Astrocyte (in vitro differentiated cells and primary cell): ENCODE measurements around the gene AATK. TPM values are rescaled to one million over a fixed set of nuclear protein-coding genes. Genes with fewer than 3 reads are reported as not detected.

ENCODE experiments used
- DNase-seq: peaks from one replicate; pipeline ENCODE4 v3.0.0-alpha.2; 2010; ENCODE audit warnings: low read depth
- FAIRE-seq: peaks from 2 replicates; lab custom pipeline; 2011; peaks lifted over from hg19 to GRCh38; lab: Jason Lieb, UNC
- H2AFZ ChIP-seq: 2 replicates; pipeline ENCODE4 v1.6.0; 2012; ENCODE audit warnings: low read depth, low read length, inconsistent platforms
- H3K27ac ChIP-seq: 2 replicates; pipeline ENCODE4 v1.5.1; 2011; ENCODE audit warnings: low read depth, low read length, inconsistent platforms
- H3K27me3 ChIP-seq: 2 replicates; pipeline ENCODE4 v1.6.0; 2011; ENCODE audit warnings: low read length, inconsistent platforms; ENCODE audit not compliant: insufficient read depth
- H3K36me3 ChIP-seq: 2 replicates; pipeline ENCODE4 v1.5.1; 2011; ENCODE audit warnings: low read length, inconsistent platforms; ENCODE audit not compliant: insufficient read depth
- H3K4me1 ChIP-seq: 2 replicates; pipeline ENCODE4 v1.5.1; 2011; ENCODE audit warnings: low read length, inconsistent platforms; ENCODE audit not compliant: insufficient read depth
- H3K4me2 ChIP-seq: 2 replicates; pipeline ENCODE4 v1.6.0; 2012; ENCODE audit warnings: low read length, inconsistent platforms
- H3K4me3 ChIP-seq: 2 replicates; pipeline ENCODE4 v1.5.1; 2011; ENCODE audit warnings: low read depth, mild to moderate bottlenecking, low read length, inconsistent platforms; ENCODE audit not compliant: insufficient read depth
- H3K79me2 ChIP-seq: 2 replicates; pipeline ENCODE4 v1.6.0; 2012; ENCODE audit warnings: mild to moderate bottlenecking, low read length, inconsistent platforms; ENCODE audit not compliant: insufficient read depth
- H3K9ac ChIP-seq: 2 replicates; pipeline ENCODE4 v1.6.0; 2012; ENCODE audit warnings: mild to moderate bottlenecking, low read length, inconsistent platforms
- H3K9me3 ChIP-seq: 2 replicates; pipeline ENCODE4 v1.5.1; 2012; ENCODE audit warnings: low read depth, mild to moderate bottlenecking, low read length, inconsistent platforms; ENCODE audit not compliant: insufficient read depth
- H4K20me1 ChIP-seq: 2 replicates; pipeline ENCODE4 v1.6.0; 2012; ENCODE audit warnings: low read length, inconsistent platforms; ENCODE audit not compliant: insufficient read depth
- H3K27ac Mint-ChIP-seq: one replicate; pipeline ENCODE4 v1.8.0; 2021; ENCODE audit warnings: mild to moderate bottlenecking, mixed read lengths; ENCODE audit not compliant: unreplicated experiment
- H3K27me3 Mint-ChIP-seq: one replicate; pipeline ENCODE4 v1.8.0; 2021; ENCODE audit warnings: low read depth, mixed read lengths; ENCODE audit not compliant: unreplicated experiment
- H3K36me3 Mint-ChIP-seq: one replicate; pipeline ENCODE4 v1.8.0; 2021; ENCODE audit warnings: low read depth, mixed read lengths; ENCODE audit not compliant: unreplicated experiment
- H3K4me1 Mint-ChIP-seq: one replicate; pipeline ENCODE4 v1.8.0; 2021; ENCODE audit warnings: low read depth, mixed read lengths; ENCODE audit not compliant: unreplicated experiment
- H3K4me3 Mint-ChIP-seq: one replicate; pipeline ENCODE4 v1.8.0; 2021; ENCODE audit warnings: mild to moderate bottlenecking, moderate library complexity, mixed read lengths; ENCODE audit not compliant: unreplicated experiment
- H3K9me3 Mint-ChIP-seq: one replicate; pipeline ENCODE4 v1.8.0; 2021; ENCODE audit warnings: mild to moderate bottlenecking, mixed read lengths; ENCODE audit not compliant: unreplicated experiment
- CTCF ChIP-seq: IDR thresholded peaks from 2 replicates; pipeline ENCODE4 v1.5.1; 2011; ENCODE audit warnings: low read depth, mild to moderate bottlenecking, inconsistent platforms, low read length, moderate library complexity; ENCODE audit not compliant: insufficient read depth
- EZH2 ChIP-seq: IDR thresholded peaks from 2 replicates; pipeline ENCODE4 v1.6.1; 2012; ENCODE audit warnings: mild to moderate bottlenecking, low read length, inconsistent platforms; ENCODE audit not compliant: insufficient read depth
- total RNA-seq: library from RNA; stranded (reverse); gene quantifications from 2 replicates; pipeline ENCODE4 v1.2.1, GENCODE V29; 2021

The AATK gene
- total RNA-seq, 1 donor from 2014 or later = 0.54 TPM

DNA sequence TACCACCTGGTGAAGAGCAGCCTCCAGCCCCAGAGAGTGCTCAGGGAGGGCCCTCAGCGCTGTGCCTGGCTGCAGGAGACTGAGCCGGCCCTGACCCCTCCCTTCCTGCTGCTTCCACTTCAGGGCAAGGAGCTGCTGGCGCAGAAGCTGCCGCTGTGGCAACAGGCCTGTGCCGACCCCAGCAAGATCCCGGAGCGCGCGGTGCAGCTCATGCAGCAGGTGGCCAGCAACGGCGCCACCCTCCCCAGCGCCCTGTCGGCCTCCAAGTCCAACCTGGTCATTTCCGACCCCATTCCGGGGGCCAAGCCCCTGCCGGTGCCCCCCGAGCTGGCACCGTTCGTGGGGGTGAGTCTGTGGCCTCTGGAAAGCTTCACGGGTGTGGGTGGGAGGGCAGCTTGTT, 62.6 kb downstream of the AATK start:
- no peak for FAIRE-seq
- Histone ChIP-seq H4K20me1 (peaks cover 15% of the 10 kb centered on the region), H2AFZ (no peak overlapping the region), H3K36me3 (no peaks in the 10 kb centered on the region), H3K4me1 (peaks cover 6% of the 10 kb centered on the region), H3K9ac (no peak overlapping the region), H3K79me2 (no peaks in the 10 kb centered on the region), H3K27ac (no peak overlapping the region), H3K9me3 (no peaks in the 10 kb centered on the region), H3K4me3 (no peak overlapping the region), H3K27me3 (no peaks in the 10 kb centered on the region), H3K4me2 (no peak overlapping the region)
- Mint-ChIP-seq H3K4me1 (peaks cover 2% of the 10 kb centered on the region), H3K9me3 (no peaks in the 10 kb centered on the region), H3K27ac (no peak overlapping the region), H3K4me3 (no peak overlapping the region), H3K36me3 (peaks cover 6% of the 10 kb centered on the region), H3K27me3 (no peaks in the 10 kb centered on the region)
- no peak for TF ChIP-seq CTCF
- TF ChIP-seq EZH2 = no peak
- DNase-seq = no peak

- FAIRE-seq (no peak), DNase-seq (no peak)
- H3K9me3 ChIP-seq = no peaks in the 10 kb centered on the region
- no peak overlapping the region for H3K9ac ChIP-seq
- H3K27me3 ChIP-seq = no peaks in the 10 kb centered on the region
- H3K9me3 Mint-ChIP-seq = no peaks in the 10 kb centered on the region
- no peak overlapping the region for H3K4me3 ChIP-seq
- no peak overlapping the region for H3K27ac Mint-ChIP-seq
- H3K4me3 Mint-ChIP-seq = no peak overlapping the region
- no peak for TF ChIP-seq CTCF
- no peak for TF ChIP-seq EZH2
- H3K4me1 Mint-ChIP-seq = peaks cover 5% of the 10 kb centered on the region
- H3K36me3 Mint-ChIP-seq = peaks cover 6% of the 10 kb centered on the region
- no peaks in the 10 kb centered on the region for H3K27me3 Mint-ChIP-seq
- H3K4me1 ChIP-seq = peaks cover 11% of the 10 kb centered on the region
- H2AFZ ChIP-seq = no peak overlapping the region
- peaks cover 15% of the 10 kb centered on the region for H4K20me1 ChIP-seq
- no peak overlapping the region for H3K4me2 ChIP-seq
- no peaks in the 10 kb centered on the region for H3K79me2 ChIP-seq
- no peaks in the 10 kb centered on the region for H3K36me3 ChIP-seq
- H3K27ac ChIP-seq = no peak overlapping the region
Observed at GRCh38 chr17:81102869-81103268, 63.2 kb downstream of the AATK start.

DNA sequence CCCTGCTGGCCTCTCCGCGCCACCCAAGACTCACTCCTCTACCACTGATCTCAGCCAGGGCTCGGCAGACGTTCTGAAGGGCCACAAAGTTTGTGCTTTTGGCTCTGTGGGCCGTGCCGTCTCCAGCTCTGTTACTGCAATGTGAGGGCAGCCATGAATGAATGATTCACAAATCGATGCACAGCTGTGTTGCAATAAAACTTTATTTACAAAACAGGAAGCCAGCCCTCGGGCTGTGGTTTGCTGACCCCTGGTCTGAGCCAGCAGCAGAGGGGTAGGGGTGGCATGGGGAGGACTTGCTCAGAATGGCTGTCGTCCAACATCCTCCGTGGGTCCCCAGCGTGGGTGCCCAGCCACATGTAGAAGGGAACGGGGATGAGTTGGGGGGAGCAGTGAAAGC, 63.7 kb downstream of the AATK start:
- Histone ChIP-seq H3K79me2 (no peaks in the 10 kb centered on the region), H3K27ac (no peak overlapping the region), H3K4me1 (peaks cover 16% of the 10 kb centered on the region), H3K36me3 (no peaks in the 10 kb centered on the region), H2AFZ (no peak overlapping the region), H3K9me3 (no peaks in the 10 kb centered on the region), H3K9ac (no peak overlapping the region), H3K4me3 (no peak overlapping the region), H3K4me2 (no peak overlapping the region), H3K27me3 (no peaks in the 10 kb centered on the region), H4K20me1 (peaks cover 15% of the 10 kb centered on the region)
- TF ChIP-seq EZH2 (no peak), CTCF (no peak)
- Mint-ChIP-seq H3K36me3 (peaks cover 6% of the 10 kb centered on the region), H3K27me3 (no peaks in the 10 kb centered on the region), H3K27ac (no peak overlapping the region), H3K9me3 (no peaks in the 10 kb centered on the region), H3K4me3 (peak overlapping the region; percentile 34), H3K4me1 (peaks cover 6% of the 10 kb centered on the region)
- no peak for FAIRE-seq
- DNase-seq = no peak
